ENCODE results near the gene KCTD5. TPM values are rescaled to one million over a fixed set of nuclear protein-coding genes. Genes with fewer than 3 reads are reported as not detected.

Gene KCTD5
- total and polyA plus RNA-seq, 2 experiments from 2014 or later: 19.7 to 31.8 TPM

DNA sequence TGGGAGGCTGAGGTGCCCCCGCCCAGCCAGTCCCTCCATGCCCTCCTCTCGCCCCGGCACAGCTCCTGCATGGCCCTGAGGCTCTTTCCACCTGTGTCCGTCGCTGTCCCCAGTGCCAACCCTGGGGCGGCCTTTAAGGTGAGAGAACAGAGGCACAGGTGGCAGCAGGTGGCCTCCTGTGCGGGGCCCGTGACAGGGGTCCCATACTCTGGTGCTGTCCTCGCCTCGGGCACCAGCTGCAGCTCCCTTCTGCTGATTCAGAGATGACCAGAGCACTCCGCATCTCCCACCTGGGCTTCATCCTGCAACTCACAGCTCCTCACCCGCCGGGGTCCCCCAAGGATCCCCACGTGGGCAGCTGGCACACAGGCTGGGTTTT lies 29.7 kb downstream of the KCTD5 start (continued):
- TF ChIP-seq ZNF462 (CRISPR knock-in tag; IDR thresholded peaks at IDR 0.05) (no peak), NANOG (IDR thresholded peaks at IDR 0.05; ENCODE audit: borderline replicate concordance) (no peak), JUNB (IDR thresholded peaks at IDR 0.05; ENCODE audit: unreplicated experiment) (no peak), EZH2phosphoT487 (IDR thresholded peaks at IDR 0.05; ENCODE audit: unreplicated experiment) (no peak)

DNA sequence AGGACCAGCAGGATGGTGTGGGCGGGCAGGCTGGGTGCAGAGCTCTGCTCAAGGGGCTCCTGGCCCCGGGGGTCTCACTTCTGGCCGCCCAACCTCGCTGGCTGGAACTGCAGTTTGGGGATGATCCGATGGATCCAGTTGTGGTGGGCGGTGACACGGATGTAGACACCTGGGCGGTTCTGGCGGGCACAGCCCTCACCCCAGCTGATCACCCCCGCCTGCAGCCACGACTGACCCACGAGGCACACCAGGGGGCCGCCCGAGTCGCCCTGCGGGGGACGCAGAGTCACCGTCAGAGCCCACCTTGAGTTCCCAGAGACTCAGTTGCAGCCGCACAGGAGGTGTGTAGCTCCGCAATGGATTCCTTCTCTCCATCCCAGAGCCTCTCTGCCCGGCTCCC lies 30.2 kb downstream of the KCTD5 start:
- DNase-seq (ENCODE audit: low spot score) (no peak), ATAC-seq (no peak)
- Histone ChIP-seq H3K9me2 (ENCODE audit: insufficient read depth) (no peaks in the 10 kb centered on the region), H3K4me1 (ENCODE audit: insufficient read depth) (no peaks in the 10 kb centered on the region), H2AFZ (no peak overlapping the region), H3K4me3 (no peak overlapping the region), H3K4me2 (no peak overlapping the region), H3K79me2 (replicated peaks; ENCODE audit: insufficient read depth) (no peaks in the 10 kb centered on the region), H4K20me1 (replicated peaks; ENCODE audit: insufficient read depth) (no peaks in the 10 kb centered on the region; the same call in 1 of the 2 replicates), H3K27ac (ENCODE audit: low read depth) (no peak overlapping the region), H3K36me3 (ENCODE audit: insufficient read depth) (0 out of 2 replicates have a peak, but pooled peaks cover 5% of the 10 kb centered on the region), H3K27me3 (ENCODE audit: insufficient read depth) (no peaks in the 10 kb centered on the region), H3F3A (replicated peaks; ENCODE audit: low read depth) (no peaks in the 10 kb centered on the region)
- Mint-ChIP-seq H3K4me3 (no peak overlapping the region), H3K36me3 (ENCODE audit: low read depth) (peaks cover 9% of the 10 kb centered on the region), H3K27me3 (ENCODE audit: insufficient read depth, low read depth, poor library complexity) (peaks cover 17% of the 10 kb centered on the region), H3K27ac (no peak overlapping the region), H3K4me1 (peaks cover 4% of the 10 kb centered on the region; the same call in 2 of the 3 replicates), H3K9me3 (no peaks in the 10 kb centered on the region)
- TF ChIP-seq EZH2 (IDR thresholded peaks at IDR 0.05; ENCODE audit: low read depth, unreplicated experiment) (no peak), JUNB (IDR thresholded peaks at IDR 0.05; ENCODE audit: unreplicated experiment) (no peak), ZNF462 (CRISPR knock-in tag; IDR thresholded peaks at IDR 0.05) (no peak), NANOG (IDR thresholded peaks at IDR 0.05; ENCODE audit: borderline replicate concordance) (no peak), ZNF331 (CRISPR knock-in tag; IDR thresholded peaks at IDR 0.05; ENCODE audit: low read depth) (no peak), POLR2AphosphoS5 (IDR thresholded peaks at IDR 0.05; ENCODE audit: low read depth) (no peak), CREB1 (CRISPR knock-in tag; IDR thresholded peaks at IDR 0.05; ENCODE audit: low read depth) (no peak)

Data from GM23338 (cell line).